BJ (cell line): Measurements from ENCODE around the gene FGF1. TPM values are rescaled to one million over a fixed set of nuclear protein-coding genes. Genes with fewer than 3 reads are reported as not detected.

Source experiments
- CTCF ChIA-PET: fragments of 350-600 bp; formaldehyde crosslinking; extraction: SDS; loops from one replicate; lab custom pipeline; 2021; ENCODE audit warnings: antibody characterized with exemption, inconsistent platforms; lab: Yijun Ruan, JAX
- POLR2A ChIA-PET: fragments of 300-600 bp; sonication (Branson Sonifier 250); formaldehyde crosslinking; extraction: SDS; loops from one replicate; lab custom pipeline; 2021; ENCODE audit warnings: antibody characterized with exemption; lab: Charles Lee
- DNase-seq: peaks from one replicate; pipeline ENCODE4 v3.0.0-alpha.2; 2011; ENCODE audit warnings: low read depth
- H3K27me3 ChIP-seq: 2 replicates; pipeline ENCODE4 v1.6.0; 2011; ENCODE audit warnings: low read length; ENCODE audit not compliant: control insufficient read depth, insufficient read depth
- H3K36me3 ChIP-seq: 2 replicates; pipeline ENCODE4 v1.5.1; 2011; ENCODE audit warnings: low read length; ENCODE audit not compliant: control insufficient read depth, insufficient read depth
- H3K4me3 ChIP-seq: 2 replicates; pipeline ENCODE4 v1.5.1; 2011; ENCODE audit warnings: low read depth, mild to moderate bottlenecking, control low read depth, low read length
- CTCF ChIP-seq: IDR thresholded peaks from 2 replicates; pipeline ENCODE4 v1.5.1; 2011; ENCODE audit warnings: low read depth, mild to moderate bottlenecking, control low read depth, inconsistent platforms, low read length, moderate library complexity; ENCODE audit not compliant: insufficient read depth
- polyA plus RNA-seq: library from polyadenylated mRNA; depleted of rRNA; stranded (reverse); fragments of >200 nt; gene quantifications from 2 replicates; pipeline ENCODE4 v1.2.3, GENCODE V29; 2011

The FGF1 gene
- polyA plus RNA-seq, 1 experiment = 14.8 TPM

GRCh38 chr5:142586552-142586951 lies 99.3 kb downstream of the FGF1 start:
- H3K27me3 ChIP-seq = no peaks in the 10 kb centered on the region
- no peaks in the 10 kb centered on the region for H3K36me3 ChIP-seq
- CTCF ChIA-PET = interaction anchor here (0.7 to 4.0 kb wide), 13 partner anchors 9 to 127 kb away, joined by 3 to 30 read pairs (median 4); no protein-coding TSS in a partner anchor
- POLR2A ChIA-PET = no interaction called here
- DNase-seq = no peak
- no peak overlapping the region for H3K4me3 ChIP-seq
- TF ChIP-seq CTCF = no peak

DNA sequence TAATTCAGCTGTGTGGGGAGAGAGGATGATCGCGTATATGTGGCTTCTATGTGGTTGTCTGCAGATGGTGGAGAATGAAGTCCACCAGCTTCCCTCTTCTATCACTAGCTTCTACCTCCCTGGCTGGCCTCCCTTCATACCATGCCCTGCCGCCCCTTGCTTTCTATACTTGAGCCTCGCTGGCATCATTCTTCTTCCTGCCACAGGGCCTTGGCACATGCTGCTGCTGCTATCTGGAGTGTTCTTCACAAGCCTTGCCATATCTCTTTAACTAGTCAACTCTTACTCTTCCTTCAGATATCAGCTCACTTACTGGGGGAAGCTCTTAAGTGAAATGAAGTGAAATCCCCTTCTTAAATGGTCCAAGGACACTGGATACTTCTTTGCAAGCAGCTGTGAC lies 100.4 kb downstream of the FGF1 start:
- Histone ChIP-seq H3K36me3 (no peaks in the 10 kb centered on the region), H3K27me3 (no peaks in the 10 kb centered on the region), H3K4me3 (no peak overlapping the region)
- no peak for TF ChIP-seq CTCF
- ChIA-PET POLR2A (no interaction called here), CTCF (interaction anchor here (1.1 to 4.0 kb wide), 6 partner anchors 9 to 128 kb away, joined by 3 to 30 read pairs (median 6); no protein-coding TSS in a partner anchor)
- DNase-seq = no peak

- DNase-seq = no peak
- no peak for TF ChIP-seq CTCF
- ChIA-PET CTCF (interaction anchor here (1.1 to 4.0 kb wide), 5 partner anchors 10 to 128 kb away, joined by 5 to 30 read pairs (median 6); no protein-coding TSS in a partner anchor), POLR2A (no interaction called here)
- Histone ChIP-seq H3K27me3 (no peaks in the 10 kb centered on the region), H3K4me3 (no peak overlapping the region), H3K36me3 (no peaks in the 10 kb centered on the region)
Measured at GRCh38 chr5:142584891-142585290, 101.0 kb downstream of the FGF1 start.

GRCh38 chr5:142578161-142578830 lies 107.6 kb downstream of the FGF1 start:
- Histone ChIP-seq H3K36me3 (no peaks in the 10 kb centered on the region), H3K4me3 (no peak overlapping the region), H3K27me3 (no peaks in the 10 kb centered on the region)
- no peak for DNase-seq
- ChIA-PET POLR2A (no interaction called here), CTCF (interaction anchor here (1.7 kb wide), 1 partner anchor 8 kb away, joined by 6 read pairs; no protein-coding TSS in a partner anchor)
- TF ChIP-seq CTCF = no peak

GRCh38 chr5:142576804-142577203 lies 109.1 kb downstream of the FGF1 start:
- CTCF ChIA-PET = interaction anchor here (1.1 kb wide), 1 partner anchor 79 kb away, joined by 3 read pairs; no protein-coding TSS in a partner anchor
- H3K4me3 ChIP-seq = no peak overlapping the region
- no peak for TF ChIP-seq CTCF
- DNase-seq = no peak
- POLR2A ChIA-PET = no interaction called here
- H3K27me3 ChIP-seq = no peaks in the 10 kb centered on the region
- no peaks in the 10 kb centered on the region for H3K36me3 ChIP-seq
